T-helper 2 cell treated with Interferon-gamma antibody and Interleukin-4, amounts not matched to agents 100 ng/mL and 5 ng/mL, for 36 hours (primary cell): Measurements from ENCODE around the gene CTNNBL1. TPM values are rescaled to one million over a fixed set of nuclear protein-coding genes. Genes with fewer than 3 reads are reported as not detected.
"Not testable (repeated sequence)": the region's sequence is repeated elsewhere in the genome, so short reads cannot be mapped to it uniquely, and the experiment has no call there.

Experiments
- intact Hi-C: fragments of 100-400 bp; cut with micrococcal nuclease; formaldehyde crosslinking; loops from one replicate; pipeline ENCODE4 v1.15.1; 2023
- total RNA-seq: library from RNA; stranded (reverse); gene quantifications from 2 replicates; pipeline ENCODE4 v1.2.3, GENCODE V29; 2022

CTNNBL1 gene
- total RNA-seq, 1 donor from 2014 or later, result 74.4 TPM

- intact Hi-C loops, result no loop called here
These were observed 155.3 kb downstream of the CTNNBL1 start for GRCh38 chr20:37849156-37849555.

- intact Hi-C loops, result no loop called here
These were observed 155.7 kb downstream of the CTNNBL1 start for GRCh38 chr20:37849566-37849965.

GRCh38 chr20:37850036-37850592 is 156.3 kb downstream of the CTNNBL1 start:
- intact Hi-C loops, result no loop called here

GRCh38 chr20:37850724-37851355 is 157.0 kb downstream of the CTNNBL1 start:
- intact Hi-C loops, result no loop called here

GRCh38 chr20:37852666-37853065 is 158.8 kb downstream of the CTNNBL1 start:
- intact Hi-C loops, result no loop called here

GRCh38 chr20:37853823-37854375 is 160.1 kb downstream of the CTNNBL1 start:
- intact Hi-C loops, result no loop called here

GRCh38 chr20:37856034-37856433 is 162.2 kb downstream of the CTNNBL1 start:
- intact Hi-C loops, result not testable (repeated sequence)

- intact Hi-C loops, result no loop called here
These were observed 163.3 kb downstream of the CTNNBL1 start for GRCh38 chr20:37856932-37857660.

- intact Hi-C loops, result no loop called here
These were observed 165.8 kb downstream of the CTNNBL1 start for GRCh38 chr20:37859406-37860171.

- intact Hi-C loops, result no loop called here
These were observed 169.5 kb downstream of the CTNNBL1 start for GRCh38 chr20:37863289-37863688.

- intact Hi-C loops, result no loop called here
These were observed 170.5 kb downstream of the CTNNBL1 start for GRCh38 chr20:37864298-37864697.

- intact Hi-C loops, result no loop called here
These were observed 172.2 kb downstream of the CTNNBL1 start for GRCh38 chr20:37866051-37866450.

GRCh38 chr20:37867289-37868195 is 173.7 kb downstream of the CTNNBL1 start:
- intact Hi-C loops, result no loop called here

- intact Hi-C loops, result no loop called here
These were observed 175.1 kb downstream of the CTNNBL1 start for GRCh38 chr20:37868851-37869333.

- intact Hi-C loops, result no loop called here
These were observed 175.6 kb downstream of the CTNNBL1 start for GRCh38 chr20:37869334-37869861.

- intact Hi-C loops, result no loop called here
These were observed 176.5 kb downstream of the CTNNBL1 start for GRCh38 chr20:37870294-37870693.

GRCh38 chr20:37871751-37872150 is 177.9 kb downstream of the CTNNBL1 start:
- intact Hi-C loops, result no loop called here

GRCh38 chr20:37872161-37872560 is 178.3 kb downstream of the CTNNBL1 start:
- intact Hi-C loops, result no loop called here

- intact Hi-C loops, result no loop called here
These were observed 180.1 kb downstream of the CTNNBL1 start for GRCh38 chr20:37873884-37874283.
